OCI-LY1 (cell line): ENCODE data around the gene VIPAS39.

Experiments used
- CTCF ChIP-seq: fragments of 200-600 bp; sonication (generic), shearing (Covaris generic); IDR thresholded peaks from 2 replicates; pipeline ENCODE4 v1.5.1; 2017; ENCODE audit warnings: mild to moderate bottlenecking, antibody characterized with exemption, low read length, moderate library complexity, mixed read lengths
- EZH2 ChIP-seq: fragments of 200-600 bp; sonication (generic), shearing (Covaris generic); IDR thresholded peaks from 2 replicates; pipeline ENCODE4 v1.8.0; 2017; ENCODE audit warnings: borderline replicate concordance, mixed run types, mild to moderate bottlenecking, antibody characterized with exemption, low read length, moderate library complexity, mixed read lengths

- no peak for TF ChIP-seq CTCF
- no peak for TF ChIP-seq EZH2
Observed at GRCh38 chr14:77426396-77426795, 31.0 kb downstream of the VIPAS39 start.
